K562 (cell line): ENCODE results near the gene SPINK9. TPM values are rescaled to one million over a fixed set of nuclear protein-coding genes. Genes with fewer than 3 reads are reported as not detected.

Experiments used
- ATAC-seq: fragments of 200-7000 bp; cut with Tn5 transposase; 3 replicates; pipeline ENCODE4 v1.9.1; 2020; ENCODE audit warnings: moderate library complexity
- BruUV-seq: library from RNA; stranded (reverse); fragments of 400-500 nt; replicated peaks from 2 replicates; lab custom pipeline; 2021; lab: Mats Ljungman, UMichigan
- CTCF ChIA-PET: fragments of 300-600 bp; formaldehyde crosslinking; extraction: SDS; loops from one replicate; lab custom pipeline; 2021; ENCODE audit warnings: low intra/inter-chr PET ratio; lab: Yijun Ruan, JAX
- POLR2A ChIA-PET: fragments of 300-600, 350-650 bp; sonication (Branson Sonifier 250); formaldehyde crosslinking; extraction: SDS; loops from one replicate; lab custom pipeline; 2021; ENCODE audit warnings: antibody characterized with exemption, inconsistent platforms; lab: Yijun Ruan, JAX
- DNase-seq, 4 experiments: peaks; one replicate each; pipeline versions ENCODE4 v3.0.0 to v3.0.0-alpha.2; 2011 to 2018; ENCODE audit warnings: low spot score in 3 of 4, mixed read lengths in 3 of 4; ENCODE audit errors: extremely low read depth in 1 of 4
- FAIRE-seq: peaks from 2 replicates; lab custom pipeline; 2011; peaks lifted over from hg19 to GRCh38; lab: Jason Lieb, UNC
- H2AFZ ChIP-seq: 2 replicates; pipeline ENCODE4 v1.6.0; 2011; ENCODE audit warnings: low read depth, low read length, control low read depth, inconsistent platforms
- H3K27ac ChIP-seq: fragments of 200-600 bp; 3 replicates; pipeline ENCODE4 v1.8.0; 2011; ENCODE audit warnings: low read depth, mild to moderate bottlenecking, control low read depth, inconsistent platforms, low read length, moderate library complexity, mixed read lengths; ENCODE audit errors: extremely low read depth
- H3K27me3 ChIP-seq, 2 experiments: fragments of 300-600 bp in 1 of 2; 2 replicates in 1 of 2; 3 replicates in 1 of 2; pipeline versions ENCODE4 v1.6.0 to v1.8.0; 2011; ENCODE audit warnings: inconsistent platforms in 2 of 2, low read length in 2 of 2, mild to moderate bottlenecking in 1 of 2, mixed read lengths in 1 of 2, moderate library complexity in 1 of 2; ENCODE audit not compliant: control insufficient read depth in 2 of 2, insufficient read depth in 2 of 2
- H3K36me3 ChIP-seq: fragments of 300-600 bp; 3 replicates; pipeline ENCODE4 v1.8.0; 2011; ENCODE audit warnings: mild to moderate bottlenecking, low read length, inconsistent platforms; ENCODE audit not compliant: control insufficient read depth, insufficient read depth
- H3K4me1 ChIP-seq, 2 experiments: fragments of 200-600 bp in 1 of 2; replicated peaks in 1 of 2; 2 replicates in 1 of 2; 3 replicates in 1 of 2; pipeline versions ENCODE4 v1.5.1 to v1.8.0; 2011; ENCODE audit warnings: inconsistent platforms in 2 of 2, low read length in 2 of 2, mild to moderate bottlenecking in 1 of 2, mixed read lengths in 1 of 2, moderate library complexity in 1 of 2; ENCODE audit not compliant: control insufficient read depth in 2 of 2, insufficient read depth in 2 of 2
- H3K4me2 ChIP-seq: 2 replicates; pipeline ENCODE4 v1.6.1; 2011; ENCODE audit warnings: low read length, control low read depth, inconsistent platforms, mixed read lengths; ENCODE audit not compliant: insufficient read depth
- H3K4me3 ChIP-seq: fragments of 200-600 bp; sonication (generic), shearing (Covaris generic); 2 replicates; pipeline ENCODE4 v1.5.1; 2016; ENCODE audit warnings: control low read depth, inconsistent platforms
- H3K79me2 ChIP-seq: fragments of 200-600 bp; 3 replicates; pipeline ENCODE4 v1.8.0; 2011; ENCODE audit warnings: low read length, inconsistent platforms; ENCODE audit not compliant: control insufficient read depth, insufficient read depth
- H3K9ac ChIP-seq, 2 experiments: 2 replicates each; pipeline versions ENCODE4 v1.6.0 to v1.6.1; 2011; ENCODE audit warnings: low read depth in 2 of 2, low read length in 2 of 2, control low read depth in 1 of 2, inconsistent platforms in 1 of 2, mild to moderate bottlenecking in 1 of 2, mixed read lengths in 1 of 2; ENCODE audit not compliant: insufficient read depth in 1 of 2
- H3K9me1 ChIP-seq: one replicate; pipeline ENCODE4 v1.6.0; 2011; ENCODE audit warnings: inconsistent platforms, mild to moderate bottlenecking, low read length, moderate library complexity; ENCODE audit not compliant: control insufficient read depth, insufficient read depth
- H3K9me3 ChIP-seq: replicated peaks from 2 replicates; pipeline ENCODE4 v1.5.1; 2011; ENCODE audit warnings: low read depth, low read length, inconsistent platforms; ENCODE audit not compliant: control insufficient read depth, insufficient read depth
- H4K20me1 ChIP-seq: replicated peaks from 2 replicates; pipeline ENCODE4 v1.6.1; 2011; ENCODE audit warnings: low read length, inconsistent platforms, mixed read lengths; ENCODE audit not compliant: control insufficient read depth, insufficient read depth
- ESRRB ChIP-seq: fragments of 250-450 bp; sonication (Bioruptor Pico); IDR thresholded peaks from 2 replicates; pipeline ENCODE4 v1.5.0; 2020; ENCODE audit warnings: mild to moderate bottlenecking, moderate library complexity, borderline replicate concordance
- FOSL1 ChIP-seq: fragments of 200-800 bp; sonication (Bioruptor generic); conservative IDR thresholded peaks from 2 replicates; pipeline ENCODE4 v1.6.1; 2016; ENCODE audit warnings: missing genetic modification characterization, missing compliant biosample characterization
- WGBS: fragments of 100-300 bp; shearing (Covaris generic); methylation state at CpG from one replicate; pipeline ENCODE4 v1.1.6; 2016; ENCODE audit warnings: low coverage, mixed read lengths; ENCODE audit not compliant: insufficient coverage; ENCODE audit errors: missing lambda C conversion rate; 5-methylcytosine and 5-hydroxymethylcytosine counted together
- in situ Hi-C: fragments of 300-500 bp; cut with MboI; formaldehyde crosslinking; loops from 4 replicates; pipeline ENCODE4 v1.15.0; 2018; ENCODE audit warnings: inconsistent platforms, mixed read lengths
- intact Hi-C: fragments of 100-400 bp; cut with micrococcal nuclease; formaldehyde crosslinking; loops from 2 replicates; pipeline ENCODE4 v1.14.2; 2022
- polyA plus RNA-seq, 8 experiments: library from polyadenylated mRNA; depleted of rRNA in 4 of 8; stranded (reverse) in 5 of 8; unstranded in 3 of 8; fragments of >200 nt; fragmentation: Nextera tagmentation in 2 of 8; fragmentation: Illumina TruSeq in 1 of 8; extraction: Ambion mirVana in 2 of 8; extraction: Trizol in 1 of 8; gene quantifications; 2 replicates each; pipeline versions ENCODE4 v1.2.1 to v1.2.3, GENCODE V29; 2011 to 2014; ENCODE audit warnings: inconsistent platforms in 1 of 8, missing spikeins in 1 of 8
- total RNA-seq, 7 experiments: library from RNA; depleted of rRNA in 6 of 7; stranded (reverse); fragments of >200 nt in 6 of 7; fragmentation: Illumina TruSeq in 2 of 7; extraction: Trizol in 2 of 7; gene quantifications; 2 replicates each; pipeline versions ENCODE4 v1.2.1 to v1.2.3, GENCODE V29; 2011 to 2021; ENCODE audit warnings: low replicate concordance in 1 of 7
- TF ChIP-seq, protein P1 (sequence below): fragments of 450-650 bp; formaldehyde crosslinking; IDR thresholded peaks from 2 replicates; pipeline ENCODE4 v1.4.0; 2020; ENCODE audit warnings: mild to moderate bottlenecking, mixed read lengths
- TF ChIP-seq, protein P2 (sequence below): IDR thresholded peaks from 3 replicates; pipeline ENCODE4 v1.6.1; 2011; ENCODE audit warnings: borderline replicate concordance, mild to moderate bottlenecking; ENCODE audit not compliant: insufficient read length, insufficient read depth
- TF ChIP-seq, protein P3 (sequence below), 2 experiments: fragments of 450-650 bp; formaldehyde crosslinking in 1 of 2; IDR thresholded peaks; 2 replicates each; pipeline versions ENCODE4 v1.4.0 to v1.6.1; 2014 to 2020; ENCODE audit warnings: mild to moderate bottlenecking in 2 of 2, borderline replicate concordance in 1 of 2, low read depth in 1 of 2
- TF ChIP-seq, protein P4 (sequence below), 3 experiments: IDR thresholded peaks in 2 of 3; conservative IDR thresholded peaks in 1 of 3; 2 replicates each; pipeline ENCODE4 v1.5.1; 2011 to 2012; ENCODE audit warnings: low read length in 3 of 3, mild to moderate bottlenecking in 3 of 3, control low read depth in 2 of 3, improper control_type of control experiment in 1 of 3, inconsistent platforms in 1 of 3, low read depth in 1 of 3, mixed read lengths in 1 of 3, moderate library complexity in 1 of 3; ENCODE audit not compliant: insufficient read depth in 2 of 3

SPINK9 gene
- total and polyA plus RNA-seq, 9 of the 15 experiments (the other 6 are each of a cell fraction or from before 2014, with no cell fraction given), result not detected

DNA sequence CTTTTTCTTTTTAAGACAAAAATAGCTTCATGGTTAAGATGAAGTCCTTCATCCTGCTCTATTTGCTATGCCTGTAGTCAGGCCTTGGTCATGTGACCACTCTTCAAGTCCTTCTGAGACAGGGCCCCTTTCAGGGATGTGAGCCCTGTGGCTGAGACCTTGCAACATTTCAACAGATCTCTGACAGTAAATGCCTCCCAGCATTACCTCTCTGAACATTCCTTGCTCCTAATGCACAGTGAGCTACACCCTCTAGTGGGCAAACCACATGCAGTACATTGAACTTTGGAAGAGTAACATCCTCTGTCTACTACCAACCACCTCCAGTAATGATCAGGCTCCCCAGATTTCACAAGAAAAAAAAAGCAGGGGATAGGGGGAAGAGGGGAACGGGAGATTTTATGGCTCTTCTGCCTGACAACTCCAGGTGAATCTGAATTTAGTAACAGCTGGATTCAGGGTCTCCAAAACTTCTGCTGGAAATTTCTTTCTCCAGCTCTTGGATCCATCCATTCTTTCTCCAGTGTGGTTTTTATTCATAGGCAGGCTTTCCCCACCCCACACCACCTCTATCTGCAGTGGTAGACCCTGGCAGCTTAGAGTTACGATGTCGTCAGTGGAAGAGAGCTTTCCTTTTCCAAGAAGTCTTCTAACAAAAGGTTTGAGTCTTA, 39.5 kb downstream of the SPINK9 start:
- peak; percentile 82 for FAIRE-seq
- POLR2A ChIA-PET, result interaction anchor here (1.2 kb wide), 1 partner anchor 9 kb away, joined by 9 read pairs; the partner anchor contains the start of gene FBXO38
- intact Hi-C loops, result loop anchor here (1.0 to 2.0 kb wide), 3 partner anchors 84 to 424 kb away; no protein-coding TSS in a partner anchor
- TF ChIP-seq, protein P1, sequence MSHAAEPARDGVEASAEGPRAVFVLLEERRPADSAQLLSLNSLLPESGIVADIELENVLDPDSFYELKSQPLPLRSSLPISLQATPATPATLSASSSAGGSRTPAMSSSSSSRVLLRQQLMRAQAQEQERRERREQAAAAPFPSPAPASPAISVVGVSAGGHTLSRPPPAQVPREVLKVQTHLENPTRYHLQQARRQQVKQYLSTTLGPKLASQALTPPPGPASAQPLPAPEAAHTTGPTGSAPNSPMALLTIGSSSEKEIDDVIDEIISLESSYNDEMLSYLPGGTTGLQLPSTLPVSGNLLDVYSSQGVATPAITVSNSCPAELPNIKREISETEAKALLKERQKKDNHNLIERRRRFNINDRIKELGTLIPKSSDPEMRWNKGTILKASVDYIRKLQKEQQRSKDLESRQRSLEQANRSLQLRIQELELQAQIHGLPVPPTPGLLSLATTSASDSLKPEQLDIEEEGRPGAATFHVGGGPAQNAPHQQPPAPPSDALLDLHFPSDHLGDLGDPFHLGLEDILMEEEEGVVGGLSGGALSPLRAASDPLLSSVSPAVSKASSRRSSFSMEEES (CRISPR knock-in tag), result peak; percentile 88
- TF ChIP-seq FOSL1 (tag) (no peak), ESRRB (no peak)
- TF ChIP-seq, protein P2, sequence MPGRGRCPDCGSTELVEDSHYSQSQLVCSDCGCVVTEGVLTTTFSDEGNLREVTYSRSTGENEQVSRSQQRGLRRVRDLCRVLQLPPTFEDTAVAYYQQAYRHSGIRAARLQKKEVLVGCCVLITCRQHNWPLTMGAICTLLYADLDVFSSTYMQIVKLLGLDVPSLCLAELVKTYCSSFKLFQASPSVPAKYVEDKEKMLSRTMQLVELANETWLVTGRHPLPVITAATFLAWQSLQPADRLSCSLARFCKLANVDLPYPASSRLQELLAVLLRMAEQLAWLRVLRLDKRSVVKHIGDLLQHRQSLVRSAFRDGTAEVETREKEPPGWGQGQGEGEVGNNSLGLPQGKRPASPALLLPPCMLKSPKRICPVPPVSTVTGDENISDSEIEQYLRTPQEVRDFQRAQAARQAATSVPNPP, result no peak
- TF ChIP-seq, protein P3, sequence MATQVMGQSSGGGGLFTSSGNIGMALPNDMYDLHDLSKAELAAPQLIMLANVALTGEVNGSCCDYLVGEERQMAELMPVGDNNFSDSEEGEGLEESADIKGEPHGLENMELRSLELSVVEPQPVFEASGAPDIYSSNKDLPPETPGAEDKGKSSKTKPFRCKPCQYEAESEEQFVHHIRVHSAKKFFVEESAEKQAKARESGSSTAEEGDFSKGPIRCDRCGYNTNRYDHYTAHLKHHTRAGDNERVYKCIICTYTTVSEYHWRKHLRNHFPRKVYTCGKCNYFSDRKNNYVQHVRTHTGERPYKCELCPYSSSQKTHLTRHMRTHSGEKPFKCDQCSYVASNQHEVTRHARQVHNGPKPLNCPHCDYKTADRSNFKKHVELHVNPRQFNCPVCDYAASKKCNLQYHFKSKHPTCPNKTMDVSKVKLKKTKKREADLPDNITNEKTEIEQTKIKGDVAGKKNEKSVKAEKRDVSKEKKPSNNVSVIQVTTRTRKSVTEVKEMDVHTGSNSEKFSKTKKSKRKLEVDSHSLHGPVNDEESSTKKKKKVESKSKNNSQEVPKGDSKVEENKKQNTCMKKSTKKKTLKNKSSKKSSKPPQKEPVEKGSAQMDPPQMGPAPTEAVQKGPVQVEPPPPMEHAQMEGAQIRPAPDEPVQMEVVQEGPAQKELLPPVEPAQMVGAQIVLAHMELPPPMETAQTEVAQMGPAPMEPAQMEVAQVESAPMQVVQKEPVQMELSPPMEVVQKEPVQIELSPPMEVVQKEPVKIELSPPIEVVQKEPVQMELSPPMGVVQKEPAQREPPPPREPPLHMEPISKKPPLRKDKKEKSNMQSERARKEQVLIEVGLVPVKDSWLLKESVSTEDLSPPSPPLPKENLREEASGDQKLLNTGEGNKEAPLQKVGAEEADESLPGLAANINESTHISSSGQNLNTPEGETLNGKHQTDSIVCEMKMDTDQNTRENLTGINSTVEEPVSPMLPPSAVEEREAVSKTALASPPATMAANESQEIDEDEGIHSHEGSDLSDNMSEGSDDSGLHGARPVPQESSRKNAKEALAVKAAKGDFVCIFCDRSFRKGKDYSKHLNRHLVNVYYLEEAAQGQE (IDR thresholded peaks at IDR 0.05; ENCODE audit: borderline replicate concordance), result peak; percentile 60
- TF ChIP-seq, protein P3 (CRISPR knock-in tag; IDR thresholded peaks at IDR 0.05; ENCODE audit: low read depth), result no peak
- TF ChIP-seq, protein P4, sequence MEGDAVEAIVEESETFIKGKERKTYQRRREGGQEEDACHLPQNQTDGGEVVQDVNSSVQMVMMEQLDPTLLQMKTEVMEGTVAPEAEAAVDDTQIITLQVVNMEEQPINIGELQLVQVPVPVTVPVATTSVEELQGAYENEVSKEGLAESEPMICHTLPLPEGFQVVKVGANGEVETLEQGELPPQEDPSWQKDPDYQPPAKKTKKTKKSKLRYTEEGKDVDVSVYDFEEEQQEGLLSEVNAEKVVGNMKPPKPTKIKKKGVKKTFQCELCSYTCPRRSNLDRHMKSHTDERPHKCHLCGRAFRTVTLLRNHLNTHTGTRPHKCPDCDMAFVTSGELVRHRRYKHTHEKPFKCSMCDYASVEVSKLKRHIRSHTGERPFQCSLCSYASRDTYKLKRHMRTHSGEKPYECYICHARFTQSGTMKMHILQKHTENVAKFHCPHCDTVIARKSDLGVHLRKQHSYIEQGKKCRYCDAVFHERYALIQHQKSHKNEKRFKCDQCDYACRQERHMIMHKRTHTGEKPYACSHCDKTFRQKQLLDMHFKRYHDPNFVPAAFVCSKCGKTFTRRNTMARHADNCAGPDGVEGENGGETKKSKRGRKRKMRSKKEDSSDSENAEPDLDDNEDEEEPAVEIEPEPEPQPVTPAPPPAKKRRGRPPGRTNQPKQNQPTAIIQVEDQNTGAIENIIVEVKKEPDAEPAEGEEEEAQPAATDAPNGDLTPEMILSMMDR (IDR thresholded peaks at IDR 0.05 in 2 of 3, conservative IDR thresholded peaks at IDR 0.05 in 1 of 3; ENCODE audit: insufficient read depth in 2 of 3, low read depth in 1 of 3, low read length in 3 of 3), result peak; percentile 66 to 70 (median 68)

More for the DNA sequence above, 39.5 kb downstream of the SPINK9 start:
- Histone ChIP-seq H3K4me2 (no peak overlapping the region), H3K79me2 (no peaks in the 10 kb centered on the region), H3K9me3 (no peaks in the 10 kb centered on the region), H3K27ac (no peak overlapping the region), H3K9me1 (no peaks in the 10 kb centered on the region), H3K27me3 (no peaks in the 10 kb centered on the region; a peak in 1 of 5 replicates), H3K9ac (no peak overlapping the region), H3K36me3 (no peaks in the 10 kb centered on the region), H2AFZ (no peak overlapping the region), H3K4me1 (no peaks in the 10 kb centered on the region), H4K20me1 (no peaks in the 10 kb centered on the region), H3K4me3 (no peak overlapping the region)
- ATAC-seq (peak; percentile 99), DNase-seq (peak; percentile 38 to 58 (median 46))
- in situ Hi-C loops, result loop anchor here (10.0 kb wide), 1 partner anchor 190 kb away; no protein-coding TSS in a partner anchor
- WGBS, result 0% methylated on average over 2 of the region's 3 CpGs
- BruUV-seq, result no TSS peak
- CTCF ChIA-PET, result no interaction called here
